Left lung (tissue), 10 donors: ENCODE measurements around the gene DHX58. TPM values are rescaled to one million over a fixed set of nuclear protein-coding genes. Genes with fewer than 3 reads are reported as not detected.

Experiments used
- ATAC-seq: fragments of 200-7000 bp; cut with Tn5 transposase; one replicate; pipeline ENCODE4 v1.9.1; 2020; ENCODE audit warnings: moderate library complexity
- DNase-seq, 4 donors: peaks; one replicate each; pipeline ENCODE4 v3.0.0-alpha.2; 2013 to 2020
- H3K27ac ChIP-seq, 2 donors: fragments of 200-600 bp; sonication (generic) in 1 of 2; one replicate each; pipeline versions ENCODE4 v1.5.0 to v1.8.0; 2020 to 2021
- H3K27me3 ChIP-seq, 2 donors: fragments of 200-600 bp; sonication (generic) in 1 of 2; one replicate each; pipeline versions ENCODE4 v1.5.0 to v1.8.0; 2020 to 2021
- H3K36me3 ChIP-seq, 2 donors: fragments of 200-600 bp; sonication (generic) in 1 of 2; one replicate each; pipeline versions ENCODE4 v1.5.0 to v1.8.0; 2020 to 2021
- H3K4me1 ChIP-seq, 2 donors: fragments of 200-600 bp; one replicate each; pipeline ENCODE4 v1.8.0; 2021
- H3K4me3 ChIP-seq, 2 donors: fragments of 200-600 bp; sonication (generic) in 1 of 2; one replicate each; pipeline versions ENCODE4 v1.5.0 to v1.8.0; 2020 to 2021; ENCODE audit warnings: mild to moderate bottlenecking in 1 of 2
- H3K9me3 ChIP-seq, 2 donors: fragments of 200-600 bp; sonication (generic) in 1 of 2; one replicate each; pipeline versions ENCODE4 v1.5.0 to v1.8.0; 2020 to 2021
- intact Hi-C, 2 donors: fragments of 100-400 bp; cut with DNase I; formaldehyde crosslinking; loops; one replicate each; pipeline versions ENCODE4 v1.11.2 to v1.14.2; 2022
- polyA plus RNA-seq, 6 donors: library from polyadenylated mRNA; unstranded; fragments of 120-200 nt; gene quantifications; one replicate each; pipeline ENCODE4 v1.2.1, GENCODE V29; 2013; ENCODE audit not compliant: insufficient read length in 6 of 6
- total RNA-seq, 2 donors: library from RNA; stranded (reverse); fragmentation: NEBNext Ultra II Directional; extraction: Animal tissue kit (Norgen Biotek cat#: 25700); gene quantifications; one replicate each; pipeline ENCODE4 v1.2.1, GENCODE V29; 2021
- TF ChIP-seq, protein P1 (sequence below), 2 donors: fragments of 200-600 bp; sonication (generic) in 1 of 2; IDR thresholded peaks; one replicate each; pipeline versions ENCODE4 v1.5.0 to v1.8.0; 2021; ENCODE audit warnings: antibody characterized with exemption in 2 of 2
- donor health status: DM: no; HTN: yes; CAD: no.
- donor health status: DM: no; HTN: no; CAD: no.

Gene DHX58
- total and polyA plus RNA-seq, 8 donors, result 15.4 to 22.4 (median 19.9) TPM

GRCh38 chr17:42133461-42134041, 21.0 kb upstream of the DHX58 start:
- Histone ChIP-seq H3K4me1 (peaks cover 52 to 95% of the 10 kb centered on the region in 2 donors), H3K27me3 (no peaks in the 10 kb centered on the region), H3K27ac (peak overlapping the region; percentile 84 to 90), H3K4me3 (no peak overlapping the region), H3K36me3 (peaks cover 0 to 33% of the 10 kb centered on the region in 2 donors), H3K9me3 (no peaks in the 10 kb centered on the region)
- ATAC-seq (peak; percentile 42), DNase-seq (no peak)
- TF ChIP-seq, protein P1, sequence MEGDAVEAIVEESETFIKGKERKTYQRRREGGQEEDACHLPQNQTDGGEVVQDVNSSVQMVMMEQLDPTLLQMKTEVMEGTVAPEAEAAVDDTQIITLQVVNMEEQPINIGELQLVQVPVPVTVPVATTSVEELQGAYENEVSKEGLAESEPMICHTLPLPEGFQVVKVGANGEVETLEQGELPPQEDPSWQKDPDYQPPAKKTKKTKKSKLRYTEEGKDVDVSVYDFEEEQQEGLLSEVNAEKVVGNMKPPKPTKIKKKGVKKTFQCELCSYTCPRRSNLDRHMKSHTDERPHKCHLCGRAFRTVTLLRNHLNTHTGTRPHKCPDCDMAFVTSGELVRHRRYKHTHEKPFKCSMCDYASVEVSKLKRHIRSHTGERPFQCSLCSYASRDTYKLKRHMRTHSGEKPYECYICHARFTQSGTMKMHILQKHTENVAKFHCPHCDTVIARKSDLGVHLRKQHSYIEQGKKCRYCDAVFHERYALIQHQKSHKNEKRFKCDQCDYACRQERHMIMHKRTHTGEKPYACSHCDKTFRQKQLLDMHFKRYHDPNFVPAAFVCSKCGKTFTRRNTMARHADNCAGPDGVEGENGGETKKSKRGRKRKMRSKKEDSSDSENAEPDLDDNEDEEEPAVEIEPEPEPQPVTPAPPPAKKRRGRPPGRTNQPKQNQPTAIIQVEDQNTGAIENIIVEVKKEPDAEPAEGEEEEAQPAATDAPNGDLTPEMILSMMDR (IDR thresholded peaks at IDR 0.05), result no peak
- intact Hi-C loops, result no loop called here

DNA sequence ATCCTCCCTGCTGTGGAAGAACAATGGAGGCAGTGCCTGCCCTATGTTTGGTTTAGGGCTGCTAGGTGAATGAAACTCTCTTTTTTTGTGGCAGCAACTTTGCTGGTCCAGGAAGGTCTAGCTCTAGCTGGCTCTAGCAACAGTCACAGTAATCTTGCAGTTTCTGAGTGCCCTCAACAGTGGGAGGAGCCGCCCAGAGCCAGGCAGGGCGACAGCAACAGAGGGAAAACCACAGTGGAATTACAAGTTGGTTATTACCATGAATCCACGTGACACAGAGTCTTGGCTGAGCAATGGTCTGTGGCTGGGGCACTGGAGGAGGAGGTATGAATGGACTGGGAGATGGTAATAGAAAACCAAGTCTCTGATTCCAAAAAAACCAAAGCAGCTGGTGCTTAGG, 20.4 kb upstream of the DHX58 start:
- TF ChIP-seq, protein P1 (IDR thresholded peaks at IDR 0.05), result no peak
- no peaks in the 10 kb centered on the region for H3K27me3 ChIP-seq
- no peaks in the 10 kb centered on the region for H3K9me3 ChIP-seq
- intact Hi-C loops, result no loop called here
- peak overlapping the region; percentile 84 to 90 for H3K27ac ChIP-seq
- ATAC-seq (peak; percentile 82), DNase-seq (peak in 3 of 4 donors; percentile 68 to 88 (median 87))
- peaks cover 47 to 91% of the 10 kb centered on the region in 2 donors for H3K4me1 ChIP-seq
- H3K4me3 ChIP-seq, result no peak overlapping the region
- H3K36me3 ChIP-seq, result peaks cover 0 to 39% of the 10 kb centered on the region in 2 donors

GRCh38 chr17:42131981-42132432, 19.5 kb upstream of the DHX58 start:
- Histone ChIP-seq H3K36me3 (peaks cover 0 to 43% of the 10 kb centered on the region in 2 donors), H3K4me1 (peaks cover 47 to 85% of the 10 kb centered on the region in 2 donors), H3K9me3 (no peaks in the 10 kb centered on the region), H3K27me3 (no peaks in the 10 kb centered on the region), H3K27ac (peak overlapping the region; percentile 84 to 90), H3K4me3 (no peak overlapping the region)
- DNase-seq (no peak), ATAC-seq (no peak)
- TF ChIP-seq, protein P1 (IDR thresholded peaks at IDR 0.05), result no peak
- intact Hi-C loops, result no loop called here

DNA sequence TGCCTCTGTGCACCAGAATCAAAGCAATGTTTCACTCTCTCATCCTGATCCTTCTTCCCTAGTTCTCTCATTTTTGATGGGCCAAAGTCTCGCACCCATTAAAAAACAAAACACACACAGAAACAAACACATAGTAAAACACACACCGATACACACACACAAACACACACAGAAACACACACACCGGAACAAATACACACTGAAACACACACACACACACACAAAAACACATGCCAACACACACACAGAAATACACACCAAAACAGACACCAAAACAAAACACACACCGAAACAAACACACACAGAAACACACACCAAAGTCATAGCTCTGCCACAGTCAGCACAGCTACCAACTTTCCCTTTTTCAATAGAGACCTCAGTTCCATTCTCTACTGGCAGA, 18.7 kb upstream of the DHX58 start:
- TF ChIP-seq, protein P1 (IDR thresholded peaks at IDR 0.05), result no peak
- intact Hi-C loops, result no loop called here
- Histone ChIP-seq H3K27ac (peak overlapping the region; percentile 84 to 90), H3K4me1 (peaks cover 44 to 77% of the 10 kb centered on the region in 2 donors), H3K27me3 (no peaks in the 10 kb centered on the region), H3K4me3 (no peak overlapping the region), H3K9me3 (no peaks in the 10 kb centered on the region), H3K36me3 (peaks cover 0 to 43% of the 10 kb centered on the region in 2 donors)
- no peak for DNase-seq
- ATAC-seq, result no peak

DNA sequence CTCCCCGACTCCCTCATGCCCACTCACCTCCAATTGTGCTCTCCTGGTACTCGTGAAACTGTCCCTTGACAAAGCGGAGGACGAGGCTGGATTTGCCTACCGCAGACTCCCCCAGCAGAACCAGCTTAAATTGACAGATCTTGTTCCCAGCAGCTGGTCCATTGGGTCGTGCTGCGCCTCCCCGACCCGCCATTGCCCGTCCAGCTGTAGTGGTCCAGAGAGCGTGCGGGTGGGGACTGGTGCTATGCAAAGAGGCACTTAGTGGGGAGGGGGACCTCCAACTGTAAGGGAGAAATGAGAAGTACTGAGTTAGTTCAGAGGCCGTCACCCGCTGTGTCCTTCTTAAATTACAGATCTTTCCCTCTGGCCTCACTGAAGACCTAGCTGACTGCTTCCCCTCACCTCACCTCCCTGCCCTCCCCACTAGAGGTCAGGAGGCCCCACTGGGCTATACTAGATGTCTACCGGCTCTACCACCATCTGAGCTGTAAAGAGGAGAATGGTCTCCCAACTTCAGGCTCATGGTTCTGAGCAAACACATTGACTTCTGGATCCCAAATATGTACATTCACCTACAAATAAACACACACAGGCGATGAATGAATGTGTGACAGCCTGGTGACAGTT, 17.9 kb upstream of the DHX58 start:
- Histone ChIP-seq H3K36me3 (peaks cover 0 to 51% of the 10 kb centered on the region in 2 donors), H3K4me3 (no peak overlapping the region), H3K9me3 (no peaks in the 10 kb centered on the region), H3K27ac (peak overlapping the region; percentile 84 to 90), H3K4me1 (peaks cover 35 to 69% of the 10 kb centered on the region in 2 donors), H3K27me3 (no peaks in the 10 kb centered on the region)
- ATAC-seq, result no peak
- no peak for DNase-seq
- intact Hi-C loops, result no loop called here
- TF ChIP-seq, protein P1 (IDR thresholded peaks at IDR 0.05), result no peak
